OCI-M2 (cell line): ENCODE results near the gene STK10.
A peak's percentile ranks its signal among the peaks of the same experiment; 100 is the strongest.

Experiments used
- DNase-seq: peaks from one replicate; lab custom pipeline; 2025; ENCODE audit not compliant: unreplicated experiment; lab: John Stamatoyannopoulos, UW

STK10 gene

GRCh38 chr5:172144931-172145869 lies 42.8 kb downstream of the STK10 start:
- DNase-seq: no peak

GRCh38 chr5:172144291-172144815 lies 43.7 kb downstream of the STK10 start:
- peak; percentile 96 for DNase-seq

- DNase-seq: no peak
Observed at GRCh38 chr5:172143875-172144274, 44.1 kb downstream of the STK10 start.

- peak; percentile 78 for DNase-seq
Observed at GRCh38 chr5:172142709-172143215, 45.3 kb downstream of the STK10 start.

GRCh38 chr5:172141949-172142319 lies 46.1 kb downstream of the STK10 start:
- no peak for DNase-seq

- no peak for DNase-seq
Observed at GRCh38 chr5:172140866-172141265, 47.2 kb downstream of the STK10 start.

- DNase-seq: no peak
Observed at GRCh38 chr5:172140120-172140519, 47.9 kb downstream of the STK10 start.

GRCh38 chr5:172137046-172137445 lies 51.0 kb downstream of the STK10 start:
- DNase-seq: no peak

- DNase-seq: no peak
Observed at GRCh38 chr5:172133359-172134029, 54.5 kb downstream of the STK10 start.

- no peak for DNase-seq
Observed at GRCh38 chr5:172131690-172132089, 56.3 kb downstream of the STK10 start.

GRCh38 chr5:172129256-172129910 lies 58.6 kb downstream of the STK10 start:
- DNase-seq: no peak

- DNase-seq: no peak
Observed at GRCh38 chr5:172127581-172127980, 60.4 kb downstream of the STK10 start.

GRCh38 chr5:172123269-172123692 lies 64.7 kb downstream of the STK10 start:
- no peak for DNase-seq

- no peak for DNase-seq
Observed at GRCh38 chr5:172119921-172120688, 67.9 kb downstream of the STK10 start.

GRCh38 chr5:172118891-172119290 lies 69.1 kb downstream of the STK10 start:
- no peak for DNase-seq

GRCh38 chr5:172117977-172118701 lies 69.9 kb downstream of the STK10 start:
- DNase-seq: no peak

- peak; percentile 45 for DNase-seq
Observed at GRCh38 chr5:172115541-172115982, 72.5 kb downstream of the STK10 start.

GRCh38 chr5:172114875-172115422 lies 73.1 kb downstream of the STK10 start:
- DNase-seq: peak; percentile 76

GRCh38 chr5:172113036-172113435 lies 75.0 kb downstream of the STK10 start:
- DNase-seq: no peak
